AG20443 (cell line): ENCODE results near the gene GLT1D1.
"Not testable (repeated sequence)": the region's sequence is repeated elsewhere in the genome, so short reads cannot be mapped to it uniquely, and the experiment has no call there.

Experiments used
- DNase-seq: peaks from one replicate; pipeline ENCODE4 v3.0.0; 2012; ENCODE audit warnings: low spot score, mixed read lengths

GLT1D1 gene

DNA sequence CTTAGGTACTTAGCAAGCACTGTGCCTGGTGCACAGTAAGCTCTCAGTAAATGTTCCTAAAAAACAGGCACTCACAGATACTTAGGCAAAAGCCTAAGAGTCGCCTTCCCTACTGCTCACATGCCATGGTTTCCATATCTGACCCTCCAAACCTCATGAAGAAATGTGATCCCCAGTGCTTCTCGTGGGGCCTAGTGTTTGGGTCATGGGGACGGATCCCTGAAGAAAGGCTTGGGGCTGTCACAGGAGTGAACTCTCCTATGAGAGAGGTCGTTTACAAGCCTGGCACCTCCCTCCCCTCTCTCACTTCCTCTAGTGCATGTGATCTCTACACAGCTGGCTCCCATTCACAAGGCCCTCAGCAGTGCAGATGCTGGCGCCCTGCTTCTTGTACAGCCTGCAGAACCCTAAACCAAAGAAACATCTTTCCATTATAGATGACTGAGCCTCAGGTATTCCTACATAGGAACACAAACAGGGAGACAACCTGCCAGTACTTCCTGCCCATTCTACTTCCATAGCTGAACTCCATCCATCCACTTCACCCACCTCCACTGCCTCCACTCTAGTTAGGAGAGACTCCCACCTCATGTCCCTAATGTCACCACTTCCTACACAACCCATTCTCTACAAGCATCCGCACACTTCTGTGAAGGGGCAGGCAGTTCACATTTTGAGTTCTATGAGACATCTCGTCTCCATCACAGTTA, 32.4 kb upstream of the GLT1D1 start:
- no peak for DNase-seq

DNA sequence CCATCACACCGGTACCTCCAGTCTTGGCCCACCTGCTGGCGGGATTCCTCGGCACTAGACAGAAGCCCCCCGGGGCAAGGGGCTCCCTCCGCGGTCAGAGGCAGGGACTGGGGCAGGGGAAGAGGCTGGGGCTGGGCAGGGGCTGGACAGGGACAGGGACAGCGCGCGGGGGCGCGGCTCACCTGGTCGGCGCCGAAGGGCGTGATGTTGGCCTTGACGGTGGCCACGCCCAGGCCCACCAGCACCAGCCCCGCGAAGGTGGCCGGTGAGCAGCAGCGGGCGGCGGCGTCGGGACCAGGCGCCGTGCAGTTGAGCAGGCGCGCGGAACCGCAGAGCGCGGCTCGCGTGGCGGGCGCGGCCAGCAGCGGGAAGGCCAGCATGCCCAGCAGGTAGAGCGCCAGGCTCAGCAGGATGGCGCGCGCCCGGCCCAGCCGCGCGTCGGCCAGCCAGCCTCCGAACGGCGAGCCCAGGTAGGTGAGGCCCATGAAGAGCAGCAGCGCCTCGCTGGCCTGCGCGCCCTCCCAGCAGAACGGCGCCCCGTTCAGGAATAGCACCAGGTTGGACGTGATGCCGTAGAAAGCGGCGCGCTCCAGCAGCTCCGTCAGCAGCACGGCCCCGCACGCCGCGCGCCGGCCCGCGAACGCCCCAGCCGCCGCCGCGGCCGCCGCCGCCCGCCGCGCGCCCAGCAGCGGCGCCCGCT, 29.9 kb upstream of the GLT1D1 start:
- DNase-seq, result no peak

- DNase-seq, result peak; percentile 99
Measured at GRCh38 chr12:128823916-128824839, 29.1 kb upstream of the GLT1D1 start, which contains the start of gene SLC15A4. Gene SLC15A4, minus strand, starts transcription at chr12:128823958. Its CDS starts 15 bp downstream, at chr12:128823943.

DNA sequence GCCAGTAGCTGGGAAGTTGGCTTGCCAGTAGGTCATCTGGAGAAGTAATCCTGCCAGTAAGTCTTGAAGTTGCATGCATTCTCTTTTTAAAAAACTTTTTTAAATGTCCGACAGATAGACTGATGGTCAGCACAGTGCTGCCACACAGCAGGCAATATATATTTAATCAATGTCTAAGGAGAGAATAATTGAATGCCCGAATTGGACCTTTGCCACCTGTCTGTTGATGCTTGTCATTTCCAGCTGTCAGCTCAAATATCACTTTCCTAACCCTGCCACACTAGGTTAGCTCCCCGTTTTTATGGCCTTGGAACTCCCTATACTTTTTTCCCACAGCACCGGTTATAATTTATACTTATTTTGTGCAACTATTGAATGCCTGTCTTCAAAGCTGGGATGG, 27.4 kb upstream of the GLT1D1 start:
- no peak for DNase-seq

DNA sequence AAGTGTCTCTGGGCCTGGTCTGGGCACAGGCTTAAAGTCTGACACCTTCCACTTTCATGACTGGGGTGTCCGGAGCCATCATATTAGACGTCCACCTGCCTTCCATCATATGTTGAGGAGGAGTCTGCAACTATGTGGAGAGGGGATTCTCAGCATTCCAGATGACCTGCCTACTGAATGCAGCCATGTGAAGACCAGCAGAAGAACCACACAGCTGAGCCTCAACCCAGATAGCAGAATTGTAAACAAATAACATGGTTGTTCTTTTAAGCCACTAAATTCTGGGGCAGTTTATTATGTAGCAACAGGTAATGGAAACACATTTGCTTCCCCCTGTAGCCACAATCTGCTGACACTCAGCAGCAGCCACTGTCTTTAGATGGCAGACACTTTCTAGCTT, 25.6 kb upstream of the GLT1D1 start:
- no peak for DNase-seq

- DNase-seq, result no peak
Measured at GRCh38 chr12:128829861-128830504, 23.3 kb upstream of the GLT1D1 start.

DNA sequence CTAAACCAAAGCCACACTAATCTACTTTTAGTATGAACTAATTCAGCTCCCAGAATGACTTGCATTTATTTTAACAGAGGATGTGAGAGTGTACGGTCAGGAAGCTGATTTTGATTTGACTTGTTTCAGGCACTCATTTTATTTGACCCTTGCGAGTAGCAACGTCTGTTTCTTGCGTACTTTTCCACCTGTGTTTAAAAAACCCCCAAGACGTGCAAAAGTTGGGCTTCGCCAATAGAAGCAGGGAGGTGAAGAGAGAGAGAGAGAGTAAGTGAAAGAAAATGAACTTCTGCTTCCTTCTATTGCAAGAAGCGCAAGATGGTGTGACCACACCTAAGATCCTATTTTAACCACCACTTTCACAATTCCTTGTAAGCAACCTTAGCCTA, 22.8 kb upstream of the GLT1D1 start:
- DNase-seq, result no peak

GRCh38 chr12:128833418-128833817, 19.9 kb upstream of the GLT1D1 start:
- DNase-seq, result no peak

- DNase-seq, result not testable (repeated sequence)
Measured at GRCh38 chr12:128839885-128840284, 13.4 kb upstream of the GLT1D1 start.

DNA sequence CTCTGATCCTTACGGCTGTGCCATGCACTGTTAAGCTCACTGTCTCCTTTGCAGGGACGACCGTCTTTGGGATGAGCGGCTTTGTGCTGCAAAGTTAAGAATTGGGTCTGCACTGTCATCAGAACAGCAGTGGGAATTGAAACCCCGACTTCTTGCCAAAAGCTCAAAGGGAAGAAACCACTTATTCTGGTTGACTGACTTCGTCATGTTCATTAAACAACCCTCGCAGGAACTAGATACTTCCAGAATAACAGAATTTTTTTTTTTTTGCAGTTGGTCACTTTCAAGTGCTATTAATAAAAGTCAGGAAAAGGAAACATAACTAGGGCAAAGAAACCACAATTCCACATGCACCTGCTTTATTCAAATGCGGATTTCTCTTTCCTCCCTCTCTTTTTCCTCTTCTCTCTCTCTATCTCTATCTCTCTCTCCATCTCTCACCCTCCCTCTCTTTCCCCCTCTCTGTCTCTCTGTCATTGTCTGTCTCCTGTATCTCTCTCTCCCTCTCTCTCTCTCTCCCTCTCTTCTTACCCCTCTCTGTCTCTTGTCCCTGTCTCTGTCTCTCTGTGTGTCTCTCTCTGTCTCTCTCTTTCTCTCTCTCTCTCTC, 12.3 kb upstream of the GLT1D1 start:
- no peak for DNase-seq

DNA sequence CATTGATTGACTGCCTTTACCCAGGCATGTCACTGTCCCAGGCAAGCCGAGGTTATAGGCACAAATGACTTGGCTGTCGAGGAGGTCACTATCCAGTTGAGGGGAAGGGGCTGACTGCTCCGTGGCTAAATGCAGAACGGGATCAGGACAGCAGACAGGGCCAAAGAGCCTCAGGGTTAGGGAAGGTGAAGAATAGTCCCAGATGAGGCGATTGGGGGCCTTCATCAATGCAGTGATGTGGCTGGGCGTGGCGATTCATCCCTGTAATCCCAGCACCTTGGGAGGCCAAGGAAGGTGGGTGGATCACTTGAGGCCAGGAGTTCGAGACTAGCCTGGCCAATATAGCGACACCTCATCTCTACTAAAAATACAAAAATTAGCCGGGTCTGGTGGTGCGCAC, 10.7 kb upstream of the GLT1D1 start:
- DNase-seq, result no peak

DNA sequence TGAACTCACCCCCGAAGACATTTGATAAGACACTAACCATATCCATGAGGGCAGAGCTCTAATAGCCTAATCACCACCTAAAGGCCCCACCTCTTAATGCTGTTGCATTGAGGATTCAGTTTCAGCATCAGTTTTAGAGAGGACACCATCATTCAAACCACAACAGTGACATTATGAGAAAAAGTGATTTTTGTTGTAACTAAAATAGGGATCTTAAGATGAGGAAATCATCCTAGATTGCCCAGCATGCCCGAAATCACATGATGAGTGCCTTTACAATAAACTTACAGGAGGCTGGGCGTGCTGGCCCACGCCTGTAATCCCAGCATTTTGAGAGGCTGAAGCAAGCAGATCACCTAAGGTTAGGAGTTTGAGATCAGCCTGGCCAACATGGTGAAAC, 9.7 kb upstream of the GLT1D1 start:
- no peak for DNase-seq

DNA sequence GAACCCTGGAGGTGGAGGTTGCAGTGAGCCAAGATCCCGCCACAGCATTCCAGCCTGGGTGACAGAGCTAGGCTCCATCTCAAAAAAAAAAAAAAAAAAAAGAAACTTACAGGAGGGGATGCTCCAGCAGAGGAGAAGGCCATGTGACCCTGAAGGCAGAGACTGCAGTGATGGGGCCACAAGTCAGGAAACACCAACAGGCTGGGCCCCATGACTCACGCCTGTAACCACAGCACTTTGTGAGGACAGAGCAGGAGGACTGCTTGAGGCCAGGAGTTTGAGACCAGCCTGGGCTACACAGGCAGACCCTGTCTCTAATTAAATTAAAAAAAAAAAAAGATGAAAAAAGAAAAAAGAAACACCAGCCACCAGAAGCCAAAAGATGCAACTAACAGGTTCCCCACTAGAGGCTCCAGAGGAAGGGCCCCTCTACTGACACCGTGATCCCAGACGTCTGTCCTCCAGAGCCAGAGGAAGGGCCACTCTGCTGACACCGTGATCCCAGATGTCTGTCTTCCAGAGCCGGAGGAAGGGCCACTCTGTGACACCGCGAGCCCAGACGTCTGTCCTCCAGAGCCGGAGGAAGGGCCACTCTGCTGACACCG, 9.1 kb upstream of the GLT1D1 start:
- no peak for DNase-seq

DNA sequence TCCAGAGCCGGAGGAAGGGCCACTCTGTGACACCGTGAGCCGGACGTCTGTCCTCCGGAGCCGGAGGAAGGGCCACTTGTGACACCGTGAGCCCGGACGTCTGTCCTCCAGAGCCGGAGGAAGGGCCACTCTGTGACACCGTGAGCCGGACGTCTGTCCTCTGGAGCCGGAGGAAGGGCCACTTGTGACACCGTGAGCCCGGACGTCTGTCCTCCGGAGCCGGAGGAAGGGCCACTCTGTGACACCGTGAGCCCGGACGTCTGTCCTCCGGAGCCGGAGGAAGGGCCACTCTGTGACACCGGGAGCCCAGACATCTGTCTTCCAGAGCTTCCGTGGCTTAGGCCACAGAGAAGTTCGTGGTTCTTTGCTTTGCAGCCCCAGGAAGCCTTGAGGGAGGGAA, 6.6 kb upstream of the GLT1D1 start:
- not testable (repeated sequence) for DNase-seq

DNA sequence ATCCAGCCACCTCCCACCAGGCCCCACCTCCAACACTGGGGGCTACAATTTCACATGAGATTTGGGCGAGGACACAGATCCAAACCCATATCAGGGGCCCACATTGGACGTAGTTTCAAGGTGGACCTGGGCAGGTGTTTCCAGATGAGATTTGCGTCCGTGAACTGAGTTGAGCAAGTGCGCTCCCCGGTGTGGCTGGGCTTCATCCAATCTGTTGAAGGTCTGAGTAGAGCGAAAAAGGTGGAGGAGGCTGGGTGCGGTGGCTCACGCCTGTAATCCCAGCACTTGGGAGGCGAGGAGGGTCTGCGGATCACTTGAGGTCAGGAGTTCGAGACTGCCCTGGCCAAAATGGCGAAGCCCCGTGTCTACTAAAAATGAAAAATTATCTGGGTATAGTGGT, 4.9 kb upstream of the GLT1D1 start:
- DNase-seq, result no peak

DNA sequence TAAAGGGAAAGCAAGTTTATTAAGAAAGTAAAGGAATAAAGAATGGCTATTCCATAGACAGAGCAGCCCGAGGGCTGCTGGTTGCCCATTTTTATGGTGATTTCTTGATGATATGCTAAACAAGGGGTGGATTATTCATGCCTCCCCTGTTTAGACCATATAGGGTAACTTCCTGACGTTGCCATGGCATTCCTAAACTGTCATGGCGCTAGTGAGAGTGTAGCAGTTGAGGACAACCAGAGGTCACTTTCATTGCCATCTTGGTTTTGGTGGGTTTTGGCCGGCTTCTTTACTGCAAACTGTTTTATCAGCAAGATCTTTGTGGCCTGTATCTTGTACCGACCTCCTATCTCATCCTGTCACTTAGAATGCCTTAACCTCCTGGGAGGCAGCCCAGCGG, 3.5 kb upstream of the GLT1D1 start:
- DNase-seq, result not testable (repeated sequence)

GRCh38 chr12:128850400-128850799, 2.9 kb upstream of the GLT1D1 start:
- no peak for DNase-seq

- not testable (repeated sequence) for DNase-seq
Measured at GRCh38 chr12:128851429-128851828, 1.8 kb upstream of the GLT1D1 start.

GRCh38 chr12:128852026-128852698, 1.1 kb upstream of the GLT1D1 start:
- DNase-seq, result no peak

- no peak for DNase-seq
Measured at GRCh38 chr12:128853600-128854197, 421 bp downstream of the GLT1D1 start.
